Psoas muscle (tissue), 8 donors: ENCODE data around the gene PIEZO1. TPM values are rescaled to one million over a fixed set of nuclear protein-coding genes. Genes with fewer than 3 reads are reported as not detected.

Source experiments
- ATAC-seq, 4 donors: fragments of 200-7000 bp; cut with Tn5 transposase; one replicate each; pipeline ENCODE4 v1.9.1; 2020; ENCODE audit warnings: moderate library complexity in 3 of 4, mild to moderate bottlenecking in 2 of 4
- DNase-seq, 2 donors: peaks; one replicate each; pipeline ENCODE4 v3.0.0-alpha.2; 2020
- H3K27ac ChIP-seq: fragments of 200-600 bp; one replicate; pipeline ENCODE4 v1.8.0; 2022
- H3K27me3 ChIP-seq, 3 donors: fragments of 200-600 bp in 1 of 3; one replicate each; pipeline versions ENCODE4 v1.6.1 to v1.8.0; 2013 to 2022; ENCODE audit warnings: low read length in 2 of 3, mild to moderate bottlenecking in 2 of 3, moderate library complexity in 1 of 3; ENCODE audit not compliant: insufficient read depth in 3 of 3
- H3K36me3 ChIP-seq, 2 donors: fragments of 200-600 bp in 1 of 2; one replicate each; pipeline versions ENCODE4 v1.6.1 to v1.8.0; 2013 to 2022; ENCODE audit warnings: low read depth in 1 of 2, mild to moderate bottlenecking in 1 of 2, moderate library complexity in 1 of 2; ENCODE audit not compliant: insufficient read depth in 1 of 2
- H3K4me1 ChIP-seq: fragments of 200-600 bp; one replicate; pipeline ENCODE4 v1.8.0; 2022
- H3K4me3 ChIP-seq: fragments of 200-600 bp; one replicate; pipeline ENCODE4 v1.8.0; 2022; ENCODE audit warnings: mild to moderate bottlenecking
- H3K9me3 ChIP-seq: fragments of 200-600 bp; one replicate; pipeline ENCODE4 v1.8.0; 2022
- CTCF ChIP-seq: fragments of 200-600 bp; IDR thresholded peaks from one replicate; pipeline ENCODE4 v1.8.0; 2022; ENCODE audit warnings: antibody characterized with exemption
- WGBS, 3 donors: extraction: QIAGEN DNeasy Blood & Tissue Kit; methylation state at CpG; one replicate each; pipeline versions ENCODE4 v1.1.6 to v1.1.7; 2013; 5-methylcytosine and 5-hydroxymethylcytosine counted together
- intact Hi-C, 2 donors: fragments of 100-400 bp; cut with DNase I; formaldehyde crosslinking; loops; one replicate each; pipeline versions ENCODE4 v1.11.0 to v1.14.2; 2022
- polyA plus RNA-seq, 3 donors: library from polyadenylated mRNA; stranded (reverse); fragments of 200-250 nt; gene quantifications; one replicate each; pipeline ENCODE4 v1.2.3, GENCODE V29; 2013
- total RNA-seq, 4 donors: library from RNA; stranded (reverse); fragmentation: NEBNext Ultra II Directional in 2 of 4; extraction: Animal tissue kit (Norgen Biotek cat#: 25700) in 2 of 4; gene quantifications; one replicate each; pipeline versions ENCODE4 v1.2.1 to v1.2.4, GENCODE V29; 2021 to 2023
- donor health status: healthy with polysubstance abuse.
- donor health status: DM: no; HTN: no; CAD: no; lungs with moderate emphysema.
- donor health status: Bipolar disorder and iron deficiency.
- donor health status: healthy.
- donor health status: DM: yes; HTN: yes; CAD: no.
- donor health status: DM: no; HTN: no; CAD: no.
- donor health status: DM: no; HTN: no; CAD: no.
- donor health status: DM: yes; HTN: yes; CAD: no.

PIEZO1 gene
- total and polyA plus RNA-seq, 7 donors, result 7.2 to 26.8 (median 10.2) TPM

GRCh38 chr16:88818575-88818874, 33.5 kb upstream of the PIEZO1 start:
- ATAC-seq (no peak), DNase-seq (no peak)
- intact Hi-C loops, result loop anchor here (5.0 to 10.0 kb wide), 3 partner anchors 96 to 349 kb away; partner anchors contain the start of gene ACSF3 (in 1 of the 2)
- Histone ChIP-seq H3K27me3 (no peaks in the 10 kb centered on the region), H3K4me1 (no peaks in the 10 kb centered on the region), H3K9me3 (no peaks in the 10 kb centered on the region), H3K36me3 (peaks cover 0 to 12% of the 10 kb centered on the region in 2 donors), H3K4me3 (no peak overlapping the region), H3K27ac (no peak overlapping the region)
- WGBS, 3 donors, result 72 to 81% (median 76%) methylated on average over 18 of the region's 18 CpGs
- no peak for TF ChIP-seq CTCF

- WGBS, 3 donors, result 82 to 84% (median 82%) methylated on average over 39 to 40 of the region's 40 CpGs
- TF ChIP-seq CTCF, result no peak
- intact Hi-C loops, result loop anchor here (2.0 to 10.0 kb wide), 5 partner anchors 97 to 349 kb away; partner anchors contain the start of gene ACSF3 (in 1 of the 2)
These were observed 33.0 kb upstream of the PIEZO1 start for GRCh38 chr16:88817785-88818574.

GRCh38 chr16:88816736-88817535, 31.9 kb upstream of the PIEZO1 start:
- Histone ChIP-seq H3K4me3 (no peak overlapping the region), H3K27ac (no peak overlapping the region), H3K4me1 (no peaks in the 10 kb centered on the region), H3K9me3 (no peaks in the 10 kb centered on the region), H3K27me3 (no peaks in the 10 kb centered on the region), H3K36me3 (peaks cover 0 to under 1% of the 10 kb centered on the region in 2 donors)
- no peak for DNase-seq
- WGBS, 3 donors, result 87 to 92% (median 88%) methylated on average over 38 to 41 of the region's 41 CpGs
- intact Hi-C loops, result loop anchor here (2.0 to 10.0 kb wide), 5 partner anchors 98 to 350 kb away; partner anchors contain the start of gene ACSF3 (in 1 of the 2)
- no peak for ATAC-seq
- no peak for TF ChIP-seq CTCF

More at GRCh38 chr16:88817785-88818574, 33.0 kb upstream of the PIEZO1 start:
- Histone ChIP-seq H3K27me3 (no peaks in the 10 kb centered on the region), H3K4me3 (no peak overlapping the region), H3K27ac (no peak overlapping the region), H3K9me3 (no peaks in the 10 kb centered on the region), H3K36me3 (peaks cover 0 to 10% of the 10 kb centered on the region in 2 donors), H3K4me1 (no peaks in the 10 kb centered on the region)
- no peak for DNase-seq
- ATAC-seq, result no peak

- Histone ChIP-seq H3K27me3 (no peaks in the 10 kb centered on the region), H3K4me3 (no peak overlapping the region), H3K4me1 (peaks cover 2% of the 10 kb centered on the region), H3K9me3 (no peaks in the 10 kb centered on the region), H3K36me3 (no peaks in the 10 kb centered on the region), H3K27ac (no peak overlapping the region)
- ATAC-seq, result peak; percentile 31 to 48 (median 35)
- DNase-seq, result no peak
- intact Hi-C loops, result loop anchor here (2.0 to 10.0 kb wide), 5 partner anchors 99 to 351 kb away; partner anchors contain the start of gene ACSF3 (in 1 of the 2)
- 44 to 51% (median 44%) methylated on average over 15 to 19 of the region's 19 CpGs for WGBS, 3 donors
- peak; percentile 85 for TF ChIP-seq CTCF
These were observed 31.0 kb upstream of the PIEZO1 start for GRCh38 chr16:88815901-88816589.
